ENCODE results near the gene NDRG4. TPM values are rescaled to one million over a fixed set of nuclear protein-coding genes. Genes with fewer than 3 reads are reported as not detected.

The NDRG4 gene
- total and polyA plus RNA-seq, 2 donors (not counting 1 experiment from before 2014, with no cell fraction given): 0.96 to 1.1 TPM

DNA sequence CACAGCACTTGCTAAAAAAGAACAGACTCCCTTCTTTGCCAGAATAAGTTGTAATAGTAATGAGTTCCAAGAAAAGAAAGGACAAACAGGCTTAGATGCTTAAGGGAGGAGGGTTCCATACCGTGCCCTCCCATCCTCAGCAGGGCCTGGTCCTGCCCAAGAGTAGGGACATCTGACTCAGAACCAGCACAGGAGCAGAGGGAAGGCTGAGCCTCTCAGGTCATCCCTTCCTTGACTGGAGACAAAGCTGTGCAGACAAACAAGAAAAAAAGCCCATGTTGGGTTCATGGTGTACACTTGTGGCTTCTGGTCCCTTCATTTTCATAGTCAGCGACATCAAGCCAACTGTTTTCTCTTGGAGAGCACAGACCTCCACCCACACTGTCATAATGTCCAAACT is 44.2 kb upstream of the NDRG4 start:
- H3K4me2 ChIP-seq (replicated peaks; ENCODE audit: low read depth, low read length, poor library complexity, severe bottlenecking): no peak overlapping the region
- POLR2A ChIA-PET: no interaction called here
- CTCF ChIA-PET: interaction anchor here (1.1 kb wide), 1 partner anchor 120 kb away, joined by 5 read pairs; no protein-coding TSS in a partner anchor
- DNase-seq (no peak), ATAC-seq (ENCODE audit: low read depth) (no peak)
- H4K20me1 ChIP-seq (ENCODE audit: control insufficient read depth, insufficient read depth, low read length, poor library complexity, severe bottlenecking): no peaks in the 10 kb centered on the region
- H3K9ac ChIP-seq (ENCODE audit: low read length): no peak overlapping the region
- no peaks in the 10 kb centered on the region for H3K36me3 ChIP-seq (replicated peaks in 1 of 2; ENCODE audit: control extremely low read depth in 1 of 2, control insufficient read depth in 1 of 2, extremely low read depth in 1 of 2, insufficient read depth in 2 of 2, low read length in 1 of 2)
- H3K79me2 ChIP-seq (ENCODE audit: control insufficient read depth, insufficient read depth, low read length): no peaks in the 10 kb centered on the region
- no peaks in the 10 kb centered on the region for H3K4me1 ChIP-seq (ENCODE audit: control insufficient read depth in 2 of 2, insufficient read depth in 2 of 2, low read length in 2 of 2)
- no peaks in the 10 kb centered on the region for H3K9me3 ChIP-seq (ENCODE audit: control extremely low read depth in 1 of 3, control insufficient read depth in 2 of 3, insufficient read depth in 1 of 3, low read length in 2 of 3)
- intact Hi-C loops (cut with micrococcal nuclease): no loop called here
- Mint-ChIP-seq H3K27ac (no peak overlapping the region), H3K4me1 (peaks cover 2% of the 10 kb centered on the region), H3K27me3 (peaks cover 10% of the 10 kb centered on the region), H3K9me3 (ENCODE audit: insufficient read depth) (no peaks in the 10 kb centered on the region), H3K4me3 (no peak overlapping the region)
- WGBS (ENCODE audit: insufficient coverage): 88% methylated on average over 1 of the region's 2 CpGs
- TF ChIP-seq, protein P1, sequence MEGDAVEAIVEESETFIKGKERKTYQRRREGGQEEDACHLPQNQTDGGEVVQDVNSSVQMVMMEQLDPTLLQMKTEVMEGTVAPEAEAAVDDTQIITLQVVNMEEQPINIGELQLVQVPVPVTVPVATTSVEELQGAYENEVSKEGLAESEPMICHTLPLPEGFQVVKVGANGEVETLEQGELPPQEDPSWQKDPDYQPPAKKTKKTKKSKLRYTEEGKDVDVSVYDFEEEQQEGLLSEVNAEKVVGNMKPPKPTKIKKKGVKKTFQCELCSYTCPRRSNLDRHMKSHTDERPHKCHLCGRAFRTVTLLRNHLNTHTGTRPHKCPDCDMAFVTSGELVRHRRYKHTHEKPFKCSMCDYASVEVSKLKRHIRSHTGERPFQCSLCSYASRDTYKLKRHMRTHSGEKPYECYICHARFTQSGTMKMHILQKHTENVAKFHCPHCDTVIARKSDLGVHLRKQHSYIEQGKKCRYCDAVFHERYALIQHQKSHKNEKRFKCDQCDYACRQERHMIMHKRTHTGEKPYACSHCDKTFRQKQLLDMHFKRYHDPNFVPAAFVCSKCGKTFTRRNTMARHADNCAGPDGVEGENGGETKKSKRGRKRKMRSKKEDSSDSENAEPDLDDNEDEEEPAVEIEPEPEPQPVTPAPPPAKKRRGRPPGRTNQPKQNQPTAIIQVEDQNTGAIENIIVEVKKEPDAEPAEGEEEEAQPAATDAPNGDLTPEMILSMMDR (IDR thresholded peaks at IDR 0.05): no peak
- TF ChIP-seq EZH2 (IDR thresholded peaks at IDR 0.05; ENCODE audit: borderline replicate concordance, insufficient read depth, low read depth, low read length, poor library complexity, severe bottlenecking): no peak
- no peak overlapping the region for H3K27ac ChIP-seq (ENCODE audit: low read length in 2 of 2)
- H3K27me3 ChIP-seq (replicated peaks in 1 of 4; ENCODE audit: control extremely low read depth in 1 of 4, control insufficient read depth in 3 of 4, insufficient read depth in 4 of 4, low read length in 3 of 4): peaks cover 0 to 3% (median 0%) of the 10 kb centered on the region in 4 experiments
- H2AFZ ChIP-seq (ENCODE audit: insufficient read depth, low read depth, low read length, poor library complexity, severe bottlenecking): no peak overlapping the region
- H3K4me3 ChIP-seq (ENCODE audit: control extremely low read depth in 1 of 5, extremely low read depth in 1 of 5, insufficient read depth in 1 of 5, low read depth in 2 of 5, low read length in 4 of 5): no peak overlapping the region

- no peak overlapping the region for H3K27ac Mint-ChIP-seq
- Histone ChIP-seq H3K4me3 (ENCODE audit: control extremely low read depth in 1 of 5, extremely low read depth in 1 of 5, insufficient read depth in 1 of 5, low read depth in 2 of 5, low read length in 4 of 5) (no peak overlapping the region), H3K4me2 (replicated peaks; ENCODE audit: low read depth, low read length, poor library complexity, severe bottlenecking) (no peak overlapping the region), H3K79me2 (ENCODE audit: control insufficient read depth, insufficient read depth, low read length) (no peaks in the 10 kb centered on the region), H3K4me1 (ENCODE audit: control insufficient read depth in 2 of 2, insufficient read depth in 2 of 2, low read length in 2 of 2) (no peaks in the 10 kb centered on the region), H2AFZ (ENCODE audit: insufficient read depth, low read depth, low read length, poor library complexity, severe bottlenecking) (no peak overlapping the region), H3K27me3 (replicated peaks in 1 of 4; ENCODE audit: control extremely low read depth in 1 of 4, control insufficient read depth in 3 of 4, insufficient read depth in 4 of 4, low read length in 3 of 4) (peaks cover 0 to 3% (median 0%) of the 10 kb centered on the region in 4 experiments), H3K9ac (ENCODE audit: low read length) (no peak overlapping the region), H3K27ac (ENCODE audit: low read length in 2 of 2) (no peak overlapping the region), H4K20me1 (ENCODE audit: control insufficient read depth, insufficient read depth, low read length, poor library complexity, severe bottlenecking) (no peaks in the 10 kb centered on the region), H3K36me3 (replicated peaks in 1 of 2; ENCODE audit: control extremely low read depth in 1 of 2, control insufficient read depth in 1 of 2, extremely low read depth in 1 of 2, insufficient read depth in 2 of 2, low read length in 1 of 2) (no peaks in the 10 kb centered on the region), H3K9me3 (ENCODE audit: control extremely low read depth in 1 of 3, control insufficient read depth in 2 of 3, insufficient read depth in 1 of 3, low read length in 2 of 3) (no peaks in the 10 kb centered on the region)
- DNase-seq (no peak), ATAC-seq (ENCODE audit: low read depth) (no peak)
- ChIA-PET CTCF (interaction anchor here (1.1 kb wide), 1 partner anchor 121 kb away, joined by 5 read pairs; no protein-coding TSS in a partner anchor), POLR2A (no interaction called here)
- peaks cover 14% of the 10 kb centered on the region for H3K27me3 Mint-ChIP-seq
- peaks cover 2% of the 10 kb centered on the region for H3K4me1 Mint-ChIP-seq
- H3K9me3 Mint-ChIP-seq (ENCODE audit: insufficient read depth): no peaks in the 10 kb centered on the region
- 80% methylated on average over 1 of the region's 3 CpGs for WGBS (ENCODE audit: insufficient coverage)
- intact Hi-C loops (cut with micrococcal nuclease): no loop called here
- no peak overlapping the region for H3K4me3 Mint-ChIP-seq
- no peak for TF ChIP-seq EZH2 (IDR thresholded peaks at IDR 0.05; ENCODE audit: borderline replicate concordance, insufficient read depth, low read depth, low read length, poor library complexity, severe bottlenecking)
These were observed 43.8 kb upstream of the NDRG4 start for GRCh38 chr16:58456193-58456592.
